Stimulated activated CD8-positive, alpha-beta memory T cell treated with anti-CD3 and anti-CD28 coated beads, Interleukin-15, amount 100 ng/mL, for 24 hours (primary cell): ENCODE data around the gene ZBED1.
"Not testable (repeated sequence)": the region's sequence is repeated elsewhere in the genome, so short reads cannot be mapped to it uniquely, and the experiment has no call there.

Experiments
- DNase-seq: peaks from one replicate; pipeline ENCODE4 v3.0.0-alpha.2; 2020; ENCODE audit warnings: low read depth

The ZBED1 gene

GRCh38 chrX:2519638-2520037, 18.9 kb upstream of the ZBED1 start:
- not testable (repeated sequence) for DNase-seq

- DNase-seq = no peak
Observed at GRCh38 chrX:2517055-2517454, 16.3 kb upstream of the ZBED1 start.

GRCh38 chrX:2516623-2517022, 15.8 kb upstream of the ZBED1 start:
- no peak for DNase-seq

- no peak for DNase-seq
Observed at GRCh38 chrX:2514131-2514530, 13.4 kb upstream of the ZBED1 start.

- DNase-seq = no peak
Observed at GRCh38 chrX:2513121-2513664, 12.4 kb upstream of the ZBED1 start.

GRCh38 chrX:2512501-2512900, 11.7 kb upstream of the ZBED1 start:
- DNase-seq = no peak

- no peak for DNase-seq
Observed at GRCh38 chrX:2511326-2511725, 10.6 kb upstream of the ZBED1 start.

GRCh38 chrX:2508648-2509335, 8.0 kb upstream of the ZBED1 start:
- no peak for DNase-seq

- DNase-seq = no peak
Observed at GRCh38 chrX:2507904-2508627, 7.3 kb upstream of the ZBED1 start.

- no peak for DNase-seq
Observed at GRCh38 chrX:2507196-2507595, 6.4 kb upstream of the ZBED1 start.

GRCh38 chrX:2505341-2505740, 4.6 kb upstream of the ZBED1 start:
- not testable (repeated sequence) for DNase-seq

GRCh38 chrX:2504706-2505332, 4.0 kb upstream of the ZBED1 start:
- no peak for DNase-seq

- no peak for DNase-seq
Observed at GRCh38 chrX:2503591-2504500, 3.1 kb upstream of the ZBED1 start.

- DNase-seq = no peak
Observed at GRCh38 chrX:2502668-2503519, 2.1 kb upstream of the ZBED1 start.

- DNase-seq = no peak
Observed at GRCh38 chrX:2502120-2502667, 1.4 kb upstream of the ZBED1 start.

- no peak for DNase-seq
Observed at GRCh38 chrX:2501559-2502102, 855 bp upstream of the ZBED1 start.

GRCh38 chrX:2500091-2500802, 529 bp downstream of the ZBED1 start:
- DNase-seq = no peak

GRCh38 chrX:2499507-2499906, 1.3 kb downstream of the ZBED1 start:
- DNase-seq = no peak

GRCh38 chrX:2498781-2499302, 1.9 kb downstream of the ZBED1 start:
- DNase-seq = no peak
